Naive thymus-derived CD4-positive, alpha-beta T cell (primary cell): Measurements from ENCODE around the gene MGRN1. TPM values are rescaled to one million over a fixed set of nuclear protein-coding genes. Genes with fewer than 3 reads are reported as not detected.
"Not testable (repeated sequence)": the region's sequence is repeated elsewhere in the genome, so short reads cannot be mapped to it uniquely, and the experiment has no call there.

Experiments used
- ATAC-seq: fragments of 150-1000 bp; cut with Tn5 transposase; 2 replicates; pipeline ENCODE4 v1.10.0; 2021; ENCODE audit warnings: mild to moderate bottlenecking, moderate library complexity
- CTCF ChIA-PET: fragments of 350-600 bp; sonication (Branson Sonifier 250); formaldehyde crosslinking; loops from one replicate; lab custom pipeline; 2021; ENCODE audit warnings: antibody characterized with exemption; lab: Charles Lee
- POLR2A ChIA-PET: fragments of 350-600 bp; sonication (Branson Sonifier 250); formaldehyde crosslinking; loops from one replicate; lab custom pipeline; 2021; ENCODE audit warnings: antibody characterized with exemption, inconsistent platforms; lab: Charles Lee
- DNase-seq, 9 donors: peaks; one replicate each; pipeline versions ENCODE4 v3.0.0 to v3.0.0-alpha.2; 2020 to 2022; ENCODE audit warnings: mixed read lengths in 1 of 9
- H3K27ac ChIP-seq: one replicate; pipeline ENCODE4 v1.7.0; 2013; ENCODE audit warnings: mild to moderate bottlenecking, low read depth, low read length, moderate library complexity
- H3K27me3 ChIP-seq, 2 donors: one replicate each; pipeline ENCODE4 v1.7.0; 2013; ENCODE audit warnings: low read length in 2 of 2, mild to moderate bottlenecking in 2 of 2, moderate library complexity in 2 of 2; ENCODE audit not compliant: control insufficient read depth in 2 of 2, insufficient read depth in 2 of 2
- H3K36me3 ChIP-seq, 3 experiments: 1 replicate in 2 of 3; 2 replicates in 1 of 3; pipeline ENCODE4 v1.7.0; 2013; ENCODE audit warnings: low read length in 3 of 3, mild to moderate bottlenecking in 3 of 3, moderate library complexity in 1 of 3; ENCODE audit not compliant: insufficient read depth in 3 of 3, control insufficient read depth in 2 of 3
- H3K4me1 ChIP-seq, 2 donors: one replicate each; pipeline ENCODE4 v1.7.0; 2013; ENCODE audit warnings: low read length in 2 of 2, mild to moderate bottlenecking in 2 of 2, moderate library complexity in 1 of 2; ENCODE audit not compliant: control insufficient read depth in 2 of 2, insufficient read depth in 2 of 2
- H3K4me3 ChIP-seq: 2 replicates; pipeline ENCODE4 v1.7.0; 2013; ENCODE audit warnings: mild to moderate bottlenecking, low read length
- H3K9me3 ChIP-seq, 3 experiments: 1 replicate in 2 of 3; 2 replicates in 1 of 3; pipeline ENCODE4 v1.7.0; 2013; ENCODE audit warnings: low read length in 3 of 3; ENCODE audit not compliant: control insufficient read depth in 2 of 3
- H3K27ac Mint-ChIP-seq, 9 donors: one replicate each; pipeline ENCODE4 v1.8.0; 2020 to 2022; ENCODE audit warnings: mixed read lengths in 9 of 9, mild to moderate bottlenecking in 8 of 9, moderate library complexity in 5 of 9, inconsistent platforms in 2 of 9
- H3K27me3 Mint-ChIP-seq, 5 donors: one replicate each; pipeline ENCODE4 v1.8.0; 2021 to 2022; ENCODE audit warnings: mixed read lengths in 5 of 5, mild to moderate bottlenecking in 1 of 5
- H3K36me3 Mint-ChIP-seq, 5 donors: one replicate each; pipeline ENCODE4 v1.8.0; 2020 to 2022; ENCODE audit warnings: mixed read lengths in 5 of 5, mild to moderate bottlenecking in 3 of 5, inconsistent platforms in 1 of 5
- H3K4me1 Mint-ChIP-seq, 7 donors: one replicate each; pipeline ENCODE4 v1.8.0; 2020 to 2022; ENCODE audit warnings: mixed read lengths in 7 of 7, mild to moderate bottlenecking in 3 of 7, inconsistent platforms in 1 of 7
- H3K4me3 Mint-ChIP-seq, 10 donors: one replicate each; pipeline ENCODE4 v1.8.0; 2020 to 2022; ENCODE audit warnings: mild to moderate bottlenecking in 10 of 10, mixed read lengths in 10 of 10, moderate library complexity in 6 of 10, inconsistent platforms in 2 of 10
- H3K9me3 Mint-ChIP-seq, 11 donors: one replicate each; pipeline ENCODE4 v1.8.0; 2020 to 2022; ENCODE audit warnings: mixed read lengths in 11 of 11, mild to moderate bottlenecking in 4 of 11, inconsistent platforms in 1 of 11, moderate library complexity in 1 of 11
- intact Hi-C, 2 donors: fragments of 100-400 bp; cut with micrococcal nuclease; formaldehyde crosslinking; loops; one replicate each; pipeline ENCODE4 v1.15.1; 2023
- microRNA-seq: library from miRNA; unstranded; fragments of <30 nt; microRNA quantifications from one replicate; pipeline ENCODE4 v1.2.0, GENCODE V29; 2022; ENCODE audit warnings: borderline microRNAs expressed
- polyA plus RNA-seq, 2 donors: library from polyadenylated mRNA; unstranded; fragments of 300-500 nt; fragmentation: Illumina TruSeq; gene quantifications; one replicate each; pipeline ENCODE4 v1.2.3, GENCODE V29; 2021
- total RNA-seq, 6 experiments: library from RNA in 5 of 6; stranded (reverse) in 5 of 6; gene quantifications; 1 replicate in 5 of 6; 2 replicates in 1 of 6; pipeline ENCODE4 v1.2.3 and lab custom pipeline; 2021 to 2026

MGRN1 gene
- total and polyA plus RNA-seq, 7 experiments from 2014 or later = 4.9 to 103 (median 71.1) TPM

GRCh38 chr16:4737545-4737944, 112.9 kb downstream of the MGRN1 start:
- Mint-ChIP-seq H3K27ac (no peak overlapping the region), H3K27me3 (peaks cover 0 to 3% (median 0%) of the 10 kb centered on the region in 5 donors), H3K4me3 (no peak overlapping the region), H3K4me1 (peaks cover 9 to 21% (median 18%) of the 10 kb centered on the region in 7 donors), H3K9me3 (no peaks in the 10 kb centered on the region), H3K36me3 (peaks cover 0 to 3% (median 0%) of the 10 kb centered on the region in 5 donors)
- no peak for ATAC-seq
- no peaks in the 10 kb centered on the region for H3K27me3 ChIP-seq
- no peak overlapping the region for H3K27ac ChIP-seq
- ChIA-PET CTCF (no interaction called here), POLR2A (interaction anchor here (0.7 kb wide), 1 partner anchor 20 kb away, joined by 5 read pairs; no protein-coding TSS in a partner anchor)
- no peaks in the 10 kb centered on the region for H3K9me3 ChIP-seq
- no peak for DNase-seq
- no peak overlapping the region for H3K4me3 ChIP-seq
- peaks cover 0 to 5% (median 0%) of the 10 kb centered on the region in 3 experiments for H3K36me3 ChIP-seq
- intact Hi-C loops = loop anchor here in 1 of 2 donors (10.0 kb wide), 2 partner anchors 383 to 463 kb away; partner anchors contain the start of genes PAM16 and TFAP4
- peaks cover 6 to 9% of the 10 kb centered on the region in 2 donors for H3K4me1 ChIP-seq

DNA sequence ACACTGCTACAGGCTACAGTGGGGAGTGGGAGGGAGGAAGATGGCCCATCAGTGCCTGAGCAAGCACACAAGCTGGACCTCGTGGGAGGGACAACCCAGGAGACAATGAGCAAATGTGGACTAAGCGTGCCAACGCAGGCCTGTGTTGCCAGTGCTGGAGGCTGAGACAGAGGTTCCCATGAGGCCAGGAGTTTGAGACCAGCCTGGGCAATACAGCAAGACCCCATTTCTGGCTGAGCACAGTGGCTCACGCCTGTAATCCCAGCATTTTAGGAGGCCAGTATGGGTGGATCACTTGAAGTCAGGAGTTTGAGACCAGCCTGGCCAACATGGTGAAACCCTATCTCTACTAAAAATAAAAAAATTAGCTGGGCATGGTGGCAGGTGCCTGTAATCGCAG, 113.7 kb downstream of the MGRN1 start:
- H3K4me3 ChIP-seq, H3K4me1 ChIP-seq, ATAC-seq, H3K4me3 Mint-ChIP-seq, H3K27me3 Mint-ChIP-seq, H3K9me3 ChIP-seq, H3K27me3 ChIP-seq, H3K36me3 ChIP-seq, DNase-seq, H3K27ac ChIP-seq, H3K36me3 Mint-ChIP-seq, CTCF ChIA-PET, H3K9me3 Mint-ChIP-seq: not testable (repeated sequence)
- intact Hi-C loops = loop anchor here in 1 of 2 donors (10.0 kb wide), 2 partner anchors 384 to 464 kb away; partner anchors contain the start of genes PAM16 and TFAP4
- peaks cover 9 to 21% (median 13%) of the 10 kb centered on the region in 7 donors for H3K4me1 Mint-ChIP-seq
- POLR2A ChIA-PET = interaction anchor here (0.6 kb wide), 1 partner anchor 550 kb away, joined by 4 read pairs; no protein-coding TSS in a partner anchor
- peak overlapping the region in 1 of 9 donors; percentile 52 for H3K27ac Mint-ChIP-seq

Small RNA genes within 50 kb of the gene (microRNA-seq; reads per million reads assigned to microRNA genes)
- not detected for gene MIR6769A

Other genes with a start within 250 kb of the MGRN1 start
- gene CORO7, start 208.2 kb upstream of the MGRN1 start, total RNA-seq = 100 to 1,000 TPM; 114 to 572 (median 165) TPM
- 10 to 100 TPM; 29.6 to 62.5 TPM for gene CORO7, start 208.2 kb upstream of the MGRN1 start, polyA plus RNA-seq
- 10 to 100 TPM; 33.6 to 79.8 (median 70.5) TPM for gene DNAJA3, start 199.0 kb upstream of the MGRN1 start, total RNA-seq
- gene DNAJA3, start 199.0 kb upstream of the MGRN1 start, polyA plus RNA-seq = 10 to 100 TPM; 42.4 to 73.0 TPM
- 10 to 100 TPM; 34.2 to 72.7 (median 58.1) TPM for gene NMRAL1, start 150.2 kb upstream of the MGRN1 start, total RNA-seq
- gene NMRAL1, start 150.2 kb upstream of the MGRN1 start, polyA plus RNA-seq = 10 to 100 TPM; 61.3 to 81.8 TPM
- gene HMOX2, start 148.4 kb upstream of the MGRN1 start, total RNA-seq = 10 to 100 TPM; 44.6 to 84.9 (median 61.0) TPM
- gene HMOX2, start 148.4 kb upstream of the MGRN1 start, polyA plus RNA-seq = 100 to 1,000 TPM; 127 to 163 TPM
- gene CDIP1, start 86.1 kb upstream of the MGRN1 start, total RNA-seq = 10 to 100 TPM; 28.1 to 41.1 (median 31.0) TPM
- gene CDIP1, start 86.1 kb upstream of the MGRN1 start, polyA plus RNA-seq = 10 to 100 TPM; 28.3 to 33.4 TPM
- gene C16orf96, start 68.5 kb upstream of the MGRN1 start, total RNA-seq = under 1 TPM; 0.17 to 0.70 (median 0.64) TPM
- not detected for gene C16orf96, start 68.5 kb upstream of the MGRN1 start, polyA plus RNA-seq
- gene UBALD1, start 9.9 kb upstream of the MGRN1 start, total RNA-seq = 10 to 100 TPM; 21.8 to 36.5 (median 29.7) TPM
- 1 to 10 TPM; 1.6 to 2.5 TPM for gene UBALD1, start 9.9 kb upstream of the MGRN1 start, polyA plus RNA-seq
- 10 to 100 TPM; 42.8 to 65.4 (median 53.3) TPM for gene NUDT16L1, start 68.7 kb downstream of the MGRN1 start, total RNA-seq
- gene NUDT16L1, start 68.7 kb downstream of the MGRN1 start, polyA plus RNA-seq = 100 to 1,000 TPM; 104 to 133 TPM
- gene ANKS3, start 109.4 kb downstream of the MGRN1 start, total RNA-seq = 10 to 100 TPM; 17.6 to 32.7 (median 25.3) TPM
- gene ANKS3, start 109.4 kb downstream of the MGRN1 start, polyA plus RNA-seq = 1 to 10 TPM; 4.1 to 8.5 TPM
- under 1 TPM; 0.11 to 0.57 (median 0.27) TPM for gene DNAAF8, start 109.7 kb downstream of the MGRN1 start, total RNA-seq
- gene DNAAF8, start 109.7 kb downstream of the MGRN1 start, polyA plus RNA-seq = under 1 TPM in 1 of 2 donors, not detected in 1; 0.31 TPM
- 10 to 100 TPM; 13.8 to 43.0 (median 24.7) TPM for gene ZNF500, start 142.3 kb downstream of the MGRN1 start, total RNA-seq
- gene ZNF500, start 142.3 kb downstream of the MGRN1 start, polyA plus RNA-seq = 10 to 100 TPM; 11.0 to 25.7 TPM
- not detected for gene SEPTIN12, start 163.5 kb downstream of the MGRN1 start, total RNA-seq
- gene SEPTIN12, start 163.5 kb downstream of the MGRN1 start, polyA plus RNA-seq = not detected
- gene SMIM22, start 170.5 kb downstream of the MGRN1 start, total RNA-seq = not detected
- not detected for gene SMIM22, start 170.5 kb downstream of the MGRN1 start, polyA plus RNA-seq
- 10 to 100 TPM in 3 of 5 experiments, 1 to 10 TPM in 2; 7.4 to 29.0 (median 10.1) TPM for gene ROGDI, start 177.8 kb downstream of the MGRN1 start, total RNA-seq
- 1 to 10 TPM; 7.9 to 8.3 TPM for gene ROGDI, start 177.8 kb downstream of the MGRN1 start, polyA plus RNA-seq
- gene GLYR1, start 222.5 kb downstream of the MGRN1 start, total RNA-seq = 100 to 1,000 TPM in 4 of 5 experiments, 10 to 100 TPM in 1; 98.7 to 122 (median 108) TPM
- 10 to 100 TPM; 32.0 to 44.9 TPM for gene GLYR1, start 222.5 kb downstream of the MGRN1 start, polyA plus RNA-seq
- gene UBN1, start 222.7 kb downstream of the MGRN1 start, total RNA-seq = 10 to 100 TPM; 39.5 to 58.7 (median 42.4) TPM
- gene UBN1, start 222.7 kb downstream of the MGRN1 start, polyA plus RNA-seq = 10 to 100 TPM; 11.0 to 18.4 TPM